SK-N-SH (cell line): Measurements from ENCODE around the gene GP1BA. TPM values are rescaled to one million over a fixed set of nuclear protein-coding genes. Genes with fewer than 3 reads are reported as not detected.

Experiments used
- CTCF ChIA-PET: fragments of 300-600, 350-600 bp; formaldehyde crosslinking; extraction: SDS; loops from one replicate; lab custom pipeline; 2021; lab: Yijun Ruan, JAX
- POLR2A ChIA-PET: fragments of 350-600 bp; sonication (Branson Sonifier 250); formaldehyde crosslinking; extraction: SDS; loops from one replicate; lab custom pipeline; 2020; ENCODE audit warnings: antibody characterized with exemption, inconsistent platforms; lab: Yijun Ruan, JAX
- DNase-seq: peaks from one replicate; pipeline ENCODE4 v3.0.0; 2012
- H2AFZ ChIP-seq: fragments of 200-600 bp; sonication (generic); 2 replicates; pipeline ENCODE4 v1.8.1; 2016; ENCODE audit warnings: antibody characterized with exemption, mild to moderate bottlenecking, low read depth
- H3F3A ChIP-seq: fragments of 200-600 bp; sonication (generic); replicated peaks from 2 replicates; pipeline ENCODE3; 2016; ENCODE audit warnings: antibody characterized with exemption, mild to moderate bottlenecking; ENCODE audit not compliant: insufficient read depth
- H3K27ac ChIP-seq, 2 experiments: fragments of 200-500 bp in 1 of 2; fragments of 200-600 bp in 1 of 2; sonication (Bioruptor generic) in 1 of 2; sonication (generic), shearing (Covaris generic) in 1 of 2; 2 replicates each; pipeline versions ENCODE4 v1.5.1 to v1.6.1; 2014 to 2016; ENCODE audit warnings: low read depth in 2 of 2, inconsistent platforms in 1 of 2, low read length in 1 of 2, mild to moderate bottlenecking in 1 of 2, mixed read lengths in 1 of 2
- H3K27me3 ChIP-seq: fragments of 200-600 bp; sonication (generic), shearing (Covaris generic); 2 replicates; pipeline ENCODE4 v1.6.1; 2016; ENCODE audit warnings: mixed run types; ENCODE audit not compliant: insufficient read depth
- H3K36me3 ChIP-seq, 2 experiments: fragments of 200-500 bp in 1 of 2; fragments of 200-600 bp in 1 of 2; sonication (Bioruptor generic) in 1 of 2; sonication (generic) in 1 of 2; replicated peaks in 1 of 2; 2 replicates each; pipeline versions ENCODE3 to v1.5.1; 2014 to 2016; ENCODE audit warnings: low read length in 1 of 2, mild to moderate bottlenecking in 1 of 2; ENCODE audit not compliant: insufficient read depth in 2 of 2, control insufficient read depth in 1 of 2
- H3K4me1 ChIP-seq, 2 experiments: fragments of 200-500 bp in 1 of 2; fragments of 200-600 bp in 1 of 2; sonication (Bioruptor generic) in 1 of 2; sonication (generic), shearing (Covaris generic) in 1 of 2; 2 replicates each; pipeline versions ENCODE4 v1.5.1 to v1.6.1; 2014 to 2016; ENCODE audit warnings: low read depth in 1 of 2, low read length in 1 of 2, mixed run types in 1 of 2; ENCODE audit not compliant: insufficient read depth in 2 of 2, control insufficient read depth in 1 of 2
- H3K4me2 ChIP-seq: fragments of 200-600 bp; sonication (generic), shearing (Covaris generic); 2 replicates; pipeline ENCODE4 v1.6.1; 2017; ENCODE audit warnings: mixed run types
- H3K4me3 ChIP-seq, 2 experiments: fragments of 200-500 bp in 1 of 2; fragments of 200-600 bp in 1 of 2; sonication (Bioruptor generic) in 1 of 2; sonication (generic), shearing (Covaris generic) in 1 of 2; 2 replicates each; pipeline versions ENCODE4 v1.5.1 to v1.8.1; 2014 to 2016; ENCODE audit warnings: low read depth in 2 of 2, inconsistent platforms in 1 of 2, low read length in 1 of 2, mild to moderate bottlenecking in 1 of 2, mixed read lengths in 1 of 2, moderate library complexity in 1 of 2
- H3K79me2 ChIP-seq: fragments of 200-600 bp; sonication (generic); 2 replicates; pipeline ENCODE4 v1.8.1; 2017; ENCODE audit warnings: mild to moderate bottlenecking; ENCODE audit not compliant: insufficient read depth
- H3K9ac ChIP-seq: fragments of 200-600 bp; sonication (generic); 2 replicates; pipeline ENCODE4 v1.6.1; 2017; ENCODE audit warnings: mixed run types
- H3K9me2 ChIP-seq: fragments of 200-600 bp; sonication (generic); 2 replicates; pipeline ENCODE4 v1.6.1; 2017; ENCODE audit warnings: mixed run types
- H3K9me3 ChIP-seq: fragments of 200-600 bp; sonication (generic); 2 replicates; pipeline ENCODE4 v1.6.1; 2017; ENCODE audit warnings: mixed run types, mild to moderate bottlenecking, moderate library complexity
- H4K20me1 ChIP-seq: fragments of 200-600 bp; sonication (generic); 2 replicates; pipeline ENCODE4 v1.6.1; 2017; ENCODE audit warnings: mild to moderate bottlenecking, mixed run types; ENCODE audit not compliant: insufficient read depth
- CHD2 ChIP-seq: fragments of 150-350 bp; IDR thresholded peaks from 2 replicates; pipeline ENCODE4 v1.6.1; 2018; ENCODE audit warnings: low read length; ENCODE audit not compliant: partially characterized antibody
- ELF1 ChIP-seq: IDR thresholded peaks from 2 replicates; pipeline ENCODE4 v1.4.0; 2012
- EZH2phosphoT487 ChIP-seq: fragments of 200-600 bp; sonication (generic); IDR thresholded peaks from 2 replicates; pipeline ENCODE4 v1.6.1; 2017; ENCODE audit warnings: low read depth, mixed run types, mild to moderate bottlenecking, antibody characterized with exemption, moderate library complexity, borderline replicate concordance
- FOXJ3 ChIP-seq: sonication (generic); formaldehyde crosslinking; IDR thresholded peaks from 2 replicates; pipeline ENCODE4 v1.5.1; 2020; ENCODE audit warnings: mild to moderate bottlenecking, missing genetic modification reagents
- FOXM1 ChIP-seq: IDR thresholded peaks from 2 replicates; pipeline ENCODE4 v1.4.0; 2012; ENCODE audit warnings: low read depth, mild to moderate bottlenecking
- GABPA ChIP-seq: IDR thresholded peaks from 2 replicates; pipeline ENCODE4 v1.4.0; 2012; ENCODE audit warnings: low read depth, mild to moderate bottlenecking
- JUND ChIP-seq: IDR thresholded peaks from 2 replicates; pipeline ENCODE4 v1.4.0; 2012
- NFIC ChIP-seq: IDR thresholded peaks from 2 replicates; pipeline ENCODE4 v1.4.0; 2012; ENCODE audit warnings: borderline replicate concordance
- NRF1 ChIP-seq: IDR thresholded peaks from 2 replicates; pipeline ENCODE4 v1.6.1; 2012; ENCODE audit warnings: low read depth, mild to moderate bottlenecking, low read length
- RAD21 ChIP-seq: IDR thresholded peaks from 2 replicates; pipeline ENCODE4 v1.6.1; 2012; ENCODE audit warnings: mild to moderate bottlenecking, low read length
- RFX5 ChIP-seq: IDR thresholded peaks from 2 replicates; pipeline ENCODE4 v1.6.1; 2012; ENCODE audit warnings: mild to moderate bottlenecking, improper control_type of control experiment, low read length
- RXRA ChIP-seq: IDR thresholded peaks from 2 replicates; pipeline ENCODE4 v1.4.0; 2012; ENCODE audit warnings: low read depth, mild to moderate bottlenecking, borderline replicate concordance
- SMC3 ChIP-seq: IDR thresholded peaks from 2 replicates; pipeline ENCODE4 v1.6.1; 2012; ENCODE audit warnings: low read depth, low read length, improper control_type of control experiment
- TCF12 ChIP-seq: IDR thresholded peaks from 2 replicates; pipeline ENCODE4 v1.4.0; 2012
- USF2 ChIP-seq: fragments of 150-350 bp; IDR thresholded peaks from 2 replicates; pipeline ENCODE4 v1.6.1; 2017; ENCODE audit warnings: antibody characterized with exemption, low read length, low read depth, borderline replicate concordance
- WGBS: methylation state at CpG from one replicate; pipeline ENCODE4 v1.1.6; 2017; ENCODE audit warnings: low lambda C conversion rate; 5-methylcytosine and 5-hydroxymethylcytosine counted together
- polyA plus RNA-seq, 3 experiments: library from polyadenylated mRNA; depleted of rRNA; stranded (reverse); fragments of >200 nt; gene quantifications; 2 replicates each; pipeline ENCODE4 v1.2.3, GENCODE V29; 2012
- TF ChIP-seq, protein P1 (sequence below): IDR thresholded peaks from 2 replicates; pipeline ENCODE4 v1.4.0; 2012; ENCODE audit warnings: low read depth, borderline replicate concordance
- TF ChIP-seq, protein P2 (sequence below): IDR thresholded peaks from 2 replicates; pipeline ENCODE4; 2012
- TF ChIP-seq, protein P3 (sequence below): IDR thresholded peaks from 2 replicates; pipeline ENCODE4 v1.6.1; 2012; ENCODE audit warnings: mild to moderate bottlenecking, low read depth, low read length, moderate library complexity
- TF ChIP-seq, protein P4 (sequence below): fragments of 200-600 bp; sonication (generic); IDR thresholded peaks from 2 replicates; pipeline ENCODE4 v1.6.1; 2017; ENCODE audit warnings: antibody characterized with exemption, mild to moderate bottlenecking, moderate library complexity

Gene GP1BA
- polyA plus RNA-seq, 1 of the 3 experiments (the other 2 are of a cell fraction) = not detected

GRCh38 chr17:4980644-4981216 lies 48.7 kb downstream of the GP1BA start:
- peaks cover 15 to 38% of the 10 kb centered on the region in 2 experiments for H3K36me3 ChIP-seq

DNA sequence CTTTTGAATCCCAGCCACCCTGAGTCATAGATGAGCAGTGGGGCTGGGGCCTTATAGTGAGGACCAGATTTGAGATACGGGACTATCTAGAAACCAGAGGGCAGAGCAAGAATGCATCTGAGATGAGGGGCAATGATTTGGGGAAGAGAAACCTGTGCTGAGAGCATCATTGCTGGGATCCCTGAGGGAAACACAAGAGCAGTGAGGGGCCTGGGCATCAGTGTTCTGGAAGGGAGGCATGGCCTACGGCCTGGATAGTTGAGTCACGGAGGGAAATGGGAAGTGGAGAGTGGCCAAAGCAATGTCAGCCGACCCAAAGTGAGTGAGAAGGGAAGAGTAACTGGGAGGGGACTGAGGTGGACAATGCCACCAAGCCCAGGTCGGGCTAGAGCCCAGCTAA lies 50.2 kb downstream of the GP1BA start:
- Histone ChIP-seq H3K4me2 (no peak overlapping the region), H3K9me3 (no peaks in the 10 kb centered on the region), H3K4me3 (no peak overlapping the region), H3K27ac (no peak overlapping the region), H3K36me3 (peaks cover 9 to 31% of the 10 kb centered on the region in 2 experiments), H2AFZ (no peak overlapping the region), H3F3A (no peaks in the 10 kb centered on the region), H3K79me2 (peaks cover 3% of the 10 kb centered on the region; the same call in 1 of the 2 replicates), H3K27me3 (no peaks in the 10 kb centered on the region), H3K9ac (no peak overlapping the region), H3K9me2 (no peaks in the 10 kb centered on the region), H3K4me1 (peaks cover 0 to 8% of the 10 kb centered on the region in 2 experiments; a peak in 1 of 4 replicates), H4K20me1 (no peaks in the 10 kb centered on the region)
- no peak for DNase-seq
- ChIA-PET POLR2A (interaction anchor here (1.0 kb wide), 1 partner anchor 12 kb away, joined by 3 read pairs; no protein-coding TSS in a partner anchor), CTCF (interaction anchor here (1.9 kb wide), 1 partner anchor 80 kb away, joined by 9 read pairs; no protein-coding TSS in a partner anchor)
- WGBS = 72% methylated on average over 5 of the region's 5 CpGs
- TF ChIP-seq JUND (no peak), FOXM1 (no peak), GABPA (no peak), NRF1 (no peak), EZH2phosphoT487 (no peak), TCF12 (no peak), USF2 (no peak), FOXJ3 (no peak)
- TF ChIP-seq, protein P1, sequence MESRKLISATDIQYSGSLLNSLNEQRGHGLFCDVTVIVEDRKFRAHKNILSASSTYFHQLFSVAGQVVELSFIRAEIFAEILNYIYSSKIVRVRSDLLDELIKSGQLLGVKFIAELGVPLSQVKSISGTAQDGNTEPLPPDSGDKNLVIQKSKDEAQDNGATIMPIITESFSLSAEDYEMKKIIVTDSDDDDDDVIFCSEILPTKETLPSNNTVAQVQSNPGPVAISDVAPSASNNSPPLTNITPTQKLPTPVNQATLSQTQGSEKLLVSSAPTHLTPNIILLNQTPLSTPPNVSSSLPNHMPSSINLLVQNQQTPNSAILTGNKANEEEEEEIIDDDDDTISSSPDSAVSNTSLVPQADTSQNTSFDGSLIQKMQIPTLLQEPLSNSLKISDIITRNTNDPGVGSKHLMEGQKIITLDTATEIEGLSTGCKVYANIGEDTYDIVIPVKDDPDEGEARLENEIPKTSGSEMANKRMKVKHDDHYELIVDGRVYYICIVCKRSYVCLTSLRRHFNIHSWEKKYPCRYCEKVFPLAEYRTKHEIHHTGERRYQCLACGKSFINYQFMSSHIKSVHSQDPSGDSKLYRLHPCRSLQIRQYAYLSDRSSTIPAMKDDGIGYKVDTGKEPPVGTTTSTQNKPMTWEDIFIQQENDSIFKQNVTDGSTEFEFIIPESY = no peak
- TF ChIP-seq, protein P2, sequence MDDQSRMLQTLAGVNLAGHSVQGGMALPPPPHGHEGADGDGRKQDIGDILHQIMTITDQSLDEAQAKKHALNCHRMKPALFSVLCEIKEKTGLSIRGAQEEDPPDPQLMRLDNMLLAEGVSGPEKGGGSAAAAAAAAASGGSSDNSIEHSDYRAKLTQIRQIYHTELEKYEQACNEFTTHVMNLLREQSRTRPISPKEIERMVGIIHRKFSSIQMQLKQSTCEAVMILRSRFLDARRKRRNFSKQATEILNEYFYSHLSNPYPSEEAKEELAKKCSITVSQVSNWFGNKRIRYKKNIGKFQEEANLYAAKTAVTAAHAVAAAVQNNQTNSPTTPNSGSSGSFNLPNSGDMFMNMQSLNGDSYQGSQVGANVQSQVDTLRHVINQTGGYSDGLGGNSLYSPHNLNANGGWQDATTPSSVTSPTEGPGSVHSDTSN = no peak
- TF ChIP-seq, protein P3, sequence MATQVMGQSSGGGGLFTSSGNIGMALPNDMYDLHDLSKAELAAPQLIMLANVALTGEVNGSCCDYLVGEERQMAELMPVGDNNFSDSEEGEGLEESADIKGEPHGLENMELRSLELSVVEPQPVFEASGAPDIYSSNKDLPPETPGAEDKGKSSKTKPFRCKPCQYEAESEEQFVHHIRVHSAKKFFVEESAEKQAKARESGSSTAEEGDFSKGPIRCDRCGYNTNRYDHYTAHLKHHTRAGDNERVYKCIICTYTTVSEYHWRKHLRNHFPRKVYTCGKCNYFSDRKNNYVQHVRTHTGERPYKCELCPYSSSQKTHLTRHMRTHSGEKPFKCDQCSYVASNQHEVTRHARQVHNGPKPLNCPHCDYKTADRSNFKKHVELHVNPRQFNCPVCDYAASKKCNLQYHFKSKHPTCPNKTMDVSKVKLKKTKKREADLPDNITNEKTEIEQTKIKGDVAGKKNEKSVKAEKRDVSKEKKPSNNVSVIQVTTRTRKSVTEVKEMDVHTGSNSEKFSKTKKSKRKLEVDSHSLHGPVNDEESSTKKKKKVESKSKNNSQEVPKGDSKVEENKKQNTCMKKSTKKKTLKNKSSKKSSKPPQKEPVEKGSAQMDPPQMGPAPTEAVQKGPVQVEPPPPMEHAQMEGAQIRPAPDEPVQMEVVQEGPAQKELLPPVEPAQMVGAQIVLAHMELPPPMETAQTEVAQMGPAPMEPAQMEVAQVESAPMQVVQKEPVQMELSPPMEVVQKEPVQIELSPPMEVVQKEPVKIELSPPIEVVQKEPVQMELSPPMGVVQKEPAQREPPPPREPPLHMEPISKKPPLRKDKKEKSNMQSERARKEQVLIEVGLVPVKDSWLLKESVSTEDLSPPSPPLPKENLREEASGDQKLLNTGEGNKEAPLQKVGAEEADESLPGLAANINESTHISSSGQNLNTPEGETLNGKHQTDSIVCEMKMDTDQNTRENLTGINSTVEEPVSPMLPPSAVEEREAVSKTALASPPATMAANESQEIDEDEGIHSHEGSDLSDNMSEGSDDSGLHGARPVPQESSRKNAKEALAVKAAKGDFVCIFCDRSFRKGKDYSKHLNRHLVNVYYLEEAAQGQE = no peak

More at GRCh38 chr17:4980644-4981216, 48.7 kb downstream of the GP1BA start:
- H3K9me3 ChIP-seq = no peaks in the 10 kb centered on the region
- no peak overlapping the region for H3K4me2 ChIP-seq
- H3K4me3 ChIP-seq = no peak overlapping the region
- no peak overlapping the region for H3K27ac ChIP-seq
- DNase-seq = peak; percentile 84
- H3K4me1 ChIP-seq = peaks cover 0 to 2% of the 10 kb centered on the region in 2 experiments; a peak in 1 of 4 replicates
- H2AFZ ChIP-seq = no peak overlapping the region
- POLR2A ChIA-PET = interaction anchor here (0.6 to 0.9 kb wide), 3 partner anchors 9 to 54 kb away, joined by 3 read pairs; partner anchors contain the start of gene RNF167
- CTCF ChIA-PET = interaction anchor here (0.6 to 4.0 kb wide), 24 partner anchors 9 to 92 kb away, joined by 3 to 52 read pairs (median 6); partner anchors contain the start of genes ENO3, INCA1, KIF1C and SLC52A1
- 43% methylated on average over 6 of the region's 6 CpGs for WGBS
- H4K20me1 ChIP-seq = no peaks in the 10 kb centered on the region
- H3K27me3 ChIP-seq = no peaks in the 10 kb centered on the region
- peaks cover 3% of the 10 kb centered on the region; the same call in 1 of the 2 replicates for H3K79me2 ChIP-seq
- TF ChIP-seq ELF1 = no peak
- peak; percentile 32 for TF ChIP-seq CHD2
- no peak for TF ChIP-seq RXRA
- peak; percentile 69 for TF ChIP-seq RAD21
- no peak for TF ChIP-seq EZH2phosphoT487
- no peak for TF ChIP-seq NFIC
- TF ChIP-seq, protein P4, sequence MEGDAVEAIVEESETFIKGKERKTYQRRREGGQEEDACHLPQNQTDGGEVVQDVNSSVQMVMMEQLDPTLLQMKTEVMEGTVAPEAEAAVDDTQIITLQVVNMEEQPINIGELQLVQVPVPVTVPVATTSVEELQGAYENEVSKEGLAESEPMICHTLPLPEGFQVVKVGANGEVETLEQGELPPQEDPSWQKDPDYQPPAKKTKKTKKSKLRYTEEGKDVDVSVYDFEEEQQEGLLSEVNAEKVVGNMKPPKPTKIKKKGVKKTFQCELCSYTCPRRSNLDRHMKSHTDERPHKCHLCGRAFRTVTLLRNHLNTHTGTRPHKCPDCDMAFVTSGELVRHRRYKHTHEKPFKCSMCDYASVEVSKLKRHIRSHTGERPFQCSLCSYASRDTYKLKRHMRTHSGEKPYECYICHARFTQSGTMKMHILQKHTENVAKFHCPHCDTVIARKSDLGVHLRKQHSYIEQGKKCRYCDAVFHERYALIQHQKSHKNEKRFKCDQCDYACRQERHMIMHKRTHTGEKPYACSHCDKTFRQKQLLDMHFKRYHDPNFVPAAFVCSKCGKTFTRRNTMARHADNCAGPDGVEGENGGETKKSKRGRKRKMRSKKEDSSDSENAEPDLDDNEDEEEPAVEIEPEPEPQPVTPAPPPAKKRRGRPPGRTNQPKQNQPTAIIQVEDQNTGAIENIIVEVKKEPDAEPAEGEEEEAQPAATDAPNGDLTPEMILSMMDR = peak; percentile 73
- peak; percentile 68 for TF ChIP-seq SMC3
- TF ChIP-seq RFX5 = no peak
- TF ChIP-seq, all 33 proteins: peak for 4
- H3K9me2 ChIP-seq = no peaks in the 10 kb centered on the region
- no peak overlapping the region for H3K9ac ChIP-seq
- H3F3A ChIP-seq = no peaks in the 10 kb centered on the region
